ENCODE measurements around the gene PMEPA1. TPM values are rescaled to one million over a fixed set of nuclear protein-coding genes. Genes with fewer than 3 reads are reported as not detected.
"Not testable (repeated sequence)": the region's sequence is repeated elsewhere in the genome, so short reads cannot be mapped to it uniquely, and the experiment has no call there.

PMEPA1 gene
- total RNA-seq, 2 experiments from 2014 or later, result 0.37 TPM; not detected in 1

- not testable (repeated sequence) for ATAC-seq, DNase-seq, H3K4me3 Mint-ChIP-seq
- Mint-ChIP-seq H3K27ac (peak overlapping the region; percentile 89), H3K36me3 (ENCODE audit: low read depth) (peaks cover 50% of the 10 kb centered on the region), H3K9me3 (ENCODE audit: insufficient read depth) (peaks cover 29% of the 10 kb centered on the region), H3K4me1 (ENCODE audit: low read depth) (peaks cover 61% of the 10 kb centered on the region), H3K27me3 (ENCODE audit: low read depth) (peaks cover 17% of the 10 kb centered on the region)
- ChIA-PET POLR2A (interaction anchor here (1.0 to 3.0 kb wide), 3 partner anchors 9 to 678 kb away, joined by 3 to 52 read pairs (median 3); partner anchors contain the start of gene ZBP1), CTCF (interaction anchor here (1.8 to 4.3 kb wide), 3 partner anchors 10 to 32 kb away, joined by 8 to 50 read pairs (median 16); partner anchors contain the start of gene ZBP1)
Observed at GRCh38 chr20:57628962-57629308, 80.9 kb downstream of the PMEPA1 start.

- ChIA-PET POLR2A (interaction anchor here (0.7 to 3.0 kb wide), 9 partner anchors 8 to 679 kb away, joined by 3 to 52 read pairs (median 3); partner anchors contain the start of gene ZBP1), CTCF (interaction anchor here (0.8 to 4.3 kb wide), 9 partner anchors 9 to 453 kb away, joined by 3 to 50 read pairs (median 4); partner anchors contain the start of gene ZBP1)
- Mint-ChIP-seq H3K4me3 (peak overlapping the region; percentile 55), H3K27me3 (ENCODE audit: low read depth) (peaks cover 18% of the 10 kb centered on the region), H3K27ac (peak overlapping the region; percentile 95), H3K36me3 (ENCODE audit: low read depth) (peaks cover 50% of the 10 kb centered on the region), H3K4me1 (ENCODE audit: low read depth) (peaks cover 56% of the 10 kb centered on the region), H3K9me3 (ENCODE audit: insufficient read depth) (peaks cover 27% of the 10 kb centered on the region)
- ATAC-seq (peak; percentile 90), DNase-seq (peak; percentile 77)
Observed at GRCh38 chr20:57628047-57628961, 81.5 kb downstream of the PMEPA1 start.

- CTCF ChIA-PET, result interaction anchor here (0.8 to 4.3 kb wide), 6 partner anchors 8 to 454 kb away, joined by 3 to 50 read pairs (median 6); partner anchors contain the start of gene ZBP1
Observed at GRCh38 chr20:57627339-57627738, 82.5 kb downstream of the PMEPA1 start.

GRCh38 chr20:57625978-57626377 lies 83.8 kb downstream of the PMEPA1 start:
- H3K27me3 Mint-ChIP-seq (ENCODE audit: low read depth), result peaks cover 9% of the 10 kb centered on the region
- no peak overlapping the region for H3K4me3 Mint-ChIP-seq
- no peak for DNase-seq
- H3K36me3 Mint-ChIP-seq (ENCODE audit: low read depth), result peaks cover 36% of the 10 kb centered on the region
- ChIA-PET POLR2A (no interaction called here), CTCF (interaction anchor here (1.2 kb wide), 1 partner anchor 14 kb away, joined by 3 read pairs; no protein-coding TSS in a partner anchor)
- no peak for ATAC-seq
- H3K27ac Mint-ChIP-seq, result no peak overlapping the region
- H3K9me3 Mint-ChIP-seq (ENCODE audit: insufficient read depth), result peaks cover 15% of the 10 kb centered on the region
- peaks cover 70% of the 10 kb centered on the region for H3K4me1 Mint-ChIP-seq (ENCODE audit: low read depth)

More at GRCh38 chr20:57627339-57627738, 82.5 kb downstream of the PMEPA1 start:
- ATAC-seq (no peak), DNase-seq (no peak)
- Mint-ChIP-seq H3K36me3 (ENCODE audit: low read depth) (peaks cover 44% of the 10 kb centered on the region), H3K4me3 (no peak overlapping the region), H3K4me1 (ENCODE audit: low read depth) (peaks cover 58% of the 10 kb centered on the region), H3K27ac (peak overlapping the region; percentile 95), H3K27me3 (ENCODE audit: low read depth) (peaks cover 18% of the 10 kb centered on the region), H3K9me3 (ENCODE audit: insufficient read depth) (peaks cover 24% of the 10 kb centered on the region)
- POLR2A ChIA-PET, result interaction anchor here (0.9 to 3.0 kb wide), 6 partner anchors 7 to 680 kb away, joined by 3 to 52 read pairs (median 4); partner anchors contain the start of gene ZBP1

- POLR2A ChIA-PET, result interaction anchor here (0.6 kb wide), 1 partner anchor 626 kb away, joined by 3 read pairs; no protein-coding TSS in a partner anchor
- no peak overlapping the region for H3K27ac Mint-ChIP-seq
Observed at GRCh38 chr20:57625181-57625958, 84.4 kb downstream of the PMEPA1 start.

GRCh38 chr20:57624124-57624523 lies 85.7 kb downstream of the PMEPA1 start:
- H3K27me3 Mint-ChIP-seq (ENCODE audit: low read depth), result peaks cover 2% of the 10 kb centered on the region
- H3K9me3 Mint-ChIP-seq (ENCODE audit: insufficient read depth), result peaks cover 11% of the 10 kb centered on the region
- DNase-seq, result no peak
- ATAC-seq, result no peak
- peaks cover 75% of the 10 kb centered on the region for H3K4me1 Mint-ChIP-seq (ENCODE audit: low read depth)
- CTCF ChIA-PET, result interaction anchor here (1.0 to 8.2 kb wide), 6 partner anchors 10 to 556 kb away, joined by 3 to 75 read pairs (median 20); no protein-coding TSS in a partner anchor
- no peak overlapping the region for H3K27ac Mint-ChIP-seq
- H3K4me3 Mint-ChIP-seq, result no peak overlapping the region
- POLR2A ChIA-PET, result no interaction called here
- H3K36me3 Mint-ChIP-seq (ENCODE audit: low read depth), result peaks cover 21% of the 10 kb centered on the region

More at GRCh38 chr20:57625181-57625958, 84.4 kb downstream of the PMEPA1 start:
- ATAC-seq, result no peak
- CTCF ChIA-PET, result interaction anchor here (1.0 to 8.2 kb wide), 3 partner anchors 17 to 29 kb away, joined by 3 to 75 read pairs (median 69); no protein-coding TSS in a partner anchor
- Mint-ChIP-seq H3K27me3 (ENCODE audit: low read depth) (peaks cover 6% of the 10 kb centered on the region), H3K36me3 (ENCODE audit: low read depth) (peaks cover 32% of the 10 kb centered on the region), H3K4me3 (no peak overlapping the region), H3K9me3 (ENCODE audit: insufficient read depth) (peaks cover 15% of the 10 kb centered on the region), H3K4me1 (ENCODE audit: low read depth) (peaks cover 75% of the 10 kb centered on the region)
- no peak for DNase-seq

- Mint-ChIP-seq H3K27me3 (ENCODE audit: low read depth) (peaks cover 2% of the 10 kb centered on the region), H3K4me1 (ENCODE audit: low read depth) (peaks cover 79% of the 10 kb centered on the region), H3K27ac (no peak overlapping the region), H3K4me3 (no peak overlapping the region), H3K9me3 (ENCODE audit: insufficient read depth) (peaks cover 11% of the 10 kb centered on the region), H3K36me3 (ENCODE audit: low read depth) (peaks cover 21% of the 10 kb centered on the region)
- CTCF ChIA-PET, result interaction anchor here (0.6 to 8.2 kb wide), 31 partner anchors 8 to 587 kb away, joined by 3 to 75 read pairs (median 4); partner anchors contain the start of gene PMEPA1
- ATAC-seq, result no peak
- POLR2A ChIA-PET, result interaction anchor here (0.7 to 1.0 kb wide), 3 partner anchors 96 to 465 kb away, joined by 3 read pairs; no protein-coding TSS in a partner anchor
- peak; percentile 83 for DNase-seq
Observed at GRCh38 chr20:57622579-57623381, 87.0 kb downstream of the PMEPA1 start.

GRCh38 chr20:57622201-57622570 lies 87.6 kb downstream of the PMEPA1 start:
- H3K9me3 Mint-ChIP-seq (ENCODE audit: insufficient read depth), result peaks cover 11% of the 10 kb centered on the region
- CTCF ChIA-PET, result interaction anchor here (0.7 to 8.2 kb wide), 24 partner anchors 11 to 588 kb away, joined by 3 to 75 read pairs (median 4); partner anchors contain the start of gene PMEPA1
- H3K4me3 Mint-ChIP-seq, result no peak overlapping the region
- H3K27ac Mint-ChIP-seq, result no peak overlapping the region
- peaks cover 21% of the 10 kb centered on the region for H3K36me3 Mint-ChIP-seq (ENCODE audit: low read depth)
- peaks cover 2% of the 10 kb centered on the region for H3K27me3 Mint-ChIP-seq (ENCODE audit: low read depth)
- DNase-seq, result no peak
- H3K4me1 Mint-ChIP-seq (ENCODE audit: low read depth), result peaks cover 79% of the 10 kb centered on the region
- no peak for ATAC-seq
- POLR2A ChIA-PET, result interaction anchor here (1.0 kb wide), 1 partner anchor 465 kb away, joined by 3 read pairs; no protein-coding TSS in a partner anchor

- Mint-ChIP-seq H3K36me3 (ENCODE audit: low read depth) (peaks cover 21% of the 10 kb centered on the region), H3K27me3 (ENCODE audit: low read depth) (peaks cover 2% of the 10 kb centered on the region), H3K9me3 (ENCODE audit: insufficient read depth) (peaks cover 11% of the 10 kb centered on the region), H3K4me3 (peak overlapping the region; percentile 79), H3K4me1 (ENCODE audit: low read depth) (peaks cover 81% of the 10 kb centered on the region), H3K27ac (peak overlapping the region; percentile 96)
- ATAC-seq, result no peak
- DNase-seq, result peak; percentile 20
- CTCF ChIA-PET, result interaction anchor here (0.7 to 8.2 kb wide), 14 partner anchors 7 to 588 kb away, joined by 3 to 75 read pairs (median 6); partner anchors contain the start of gene PMEPA1
- POLR2A ChIA-PET, result interaction anchor here (1.0 to 3.2 kb wide), 4 partner anchors 7 to 466 kb away, joined by 3 to 52 read pairs (median 6); partner anchors contain the start of gene RBM38
Observed at GRCh38 chr20:57621421-57622200, 88.2 kb downstream of the PMEPA1 start.
